Spinal cord (tissue), 10 donors: Measurements from ENCODE around the gene ALOX5AP. TPM values are rescaled to one million over a fixed set of nuclear protein-coding genes. Genes with fewer than 3 reads are reported as not detected.

Experiments used
- DNase-seq, 6 donors: peaks; one replicate each; pipeline versions ENCODE4 v3.0.0 to v3.0.0-alpha.2; 2013 to 2015; ENCODE audit warnings: low spot score in 6 of 6, low read depth in 4 of 6
- H3K27ac ChIP-seq: one replicate; pipeline ENCODE4 v1.5.1; 2013; ENCODE audit warnings: low read depth, low read length, control low read depth
- H3K27me3 ChIP-seq: one replicate; pipeline ENCODE4 v1.6.1; 2013; ENCODE audit warnings: low read length; ENCODE audit not compliant: control insufficient read depth, insufficient read depth
- H3K36me3 ChIP-seq: one replicate; pipeline ENCODE4 v1.6.1; 2013; ENCODE audit warnings: low read length; ENCODE audit not compliant: control insufficient read depth, insufficient read depth
- H3K4me1 ChIP-seq: one replicate; pipeline ENCODE4 v1.6.1; 2013; ENCODE audit warnings: low read length; ENCODE audit not compliant: control insufficient read depth, insufficient read depth
- H3K4me3 ChIP-seq: one replicate; pipeline ENCODE4 v1.5.1; 2013; ENCODE audit warnings: low read depth, low read length, control low read depth
- H3K9me3 ChIP-seq: one replicate; pipeline ENCODE4 v1.6.1; 2013; ENCODE audit warnings: low read length; ENCODE audit not compliant: control insufficient read depth, insufficient read depth
- WGBS: methylation state at CpG from one replicate; pipeline ENCODE4 v1.1.5; 2013; ENCODE audit warnings: missing lambda C conversion rate; ENCODE audit not compliant: insufficient coverage; 5-methylcytosine and 5-hydroxymethylcytosine counted together
- polyA plus RNA-seq, 2 donors: library from polyadenylated mRNA; unstranded; fragments of 120-200 nt; gene quantifications; one replicate each; pipeline ENCODE4 v1.2.1, GENCODE V29; 2013; ENCODE audit not compliant: insufficient read length in 2 of 2
- total RNA-seq, 2 donors: library from RNA; depleted of rRNA in 1 of 2; stranded (reverse); fragments of 120-200 nt in 1 of 2; fragments of >200 nt in 1 of 2; gene quantifications; one replicate each; pipeline versions ENCODE4 v1.2.3 to v1.2.4, GENCODE V29; 2013 to 2014
- donor health status: healthy.

Gene ALOX5AP
- total and polyA plus RNA-seq, 4 donors, result 9.6 to 23.1 (median 11.0) TPM

DNA sequence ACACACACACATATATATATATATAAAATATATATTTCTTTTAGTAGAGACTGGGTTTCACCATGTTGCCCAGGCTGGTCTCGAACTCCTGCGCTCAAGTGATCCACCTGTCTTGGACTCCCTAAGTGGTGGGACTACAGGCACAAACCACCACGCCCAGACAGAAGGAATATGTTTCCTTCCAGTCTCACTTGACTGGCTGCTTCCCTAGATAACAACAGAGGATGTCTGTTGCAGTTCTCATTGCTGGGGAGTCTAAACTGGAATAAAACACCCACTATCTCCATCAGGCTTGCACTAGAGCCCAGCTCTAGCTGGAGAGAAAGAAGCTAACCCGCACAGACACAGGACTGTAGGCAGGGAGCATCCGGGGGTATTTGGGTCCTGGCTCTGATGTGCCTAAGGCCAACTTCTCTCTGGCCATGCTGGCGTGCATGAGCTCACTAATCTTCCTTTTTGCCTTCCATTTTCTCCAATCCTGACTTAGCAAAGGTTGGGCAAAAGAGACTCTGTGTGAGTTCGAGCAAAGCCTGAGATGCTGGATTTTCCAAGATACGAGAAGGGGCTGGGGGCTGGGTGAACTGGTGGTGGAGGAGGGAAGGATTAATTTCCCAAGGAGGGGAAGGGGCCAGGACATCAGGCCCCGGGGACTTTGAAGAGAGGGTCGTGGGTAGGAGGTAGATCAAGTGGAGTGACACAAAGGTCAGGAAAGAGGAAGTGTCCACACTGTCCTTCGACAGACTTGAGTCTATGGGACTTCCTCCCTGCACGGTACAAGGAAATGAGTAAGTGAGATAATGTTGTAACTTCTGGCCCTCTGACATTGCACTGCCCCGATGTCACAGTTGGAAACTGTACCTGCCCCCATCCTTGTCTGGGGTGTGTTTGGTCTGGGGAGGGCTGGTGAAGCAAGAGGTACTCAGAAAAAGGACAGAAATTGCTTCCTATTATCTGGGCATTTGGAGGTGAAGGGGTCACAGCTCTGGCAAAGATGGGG is 22.5 kb upstream of the ALOX5AP start:
- H3K27me3 ChIP-seq, result no peaks in the 10 kb centered on the region
- no peaks in the 10 kb centered on the region for H3K9me3 ChIP-seq
- 83% methylated on average over 8 of the region's 13 CpGs for WGBS
- no peak overlapping the region for H3K4me3 ChIP-seq
- H3K4me1 ChIP-seq, result no peaks in the 10 kb centered on the region
- DNase-seq, result no peak
- no peak overlapping the region for H3K27ac ChIP-seq
- H3K36me3 ChIP-seq, result no peaks in the 10 kb centered on the region

DNA sequence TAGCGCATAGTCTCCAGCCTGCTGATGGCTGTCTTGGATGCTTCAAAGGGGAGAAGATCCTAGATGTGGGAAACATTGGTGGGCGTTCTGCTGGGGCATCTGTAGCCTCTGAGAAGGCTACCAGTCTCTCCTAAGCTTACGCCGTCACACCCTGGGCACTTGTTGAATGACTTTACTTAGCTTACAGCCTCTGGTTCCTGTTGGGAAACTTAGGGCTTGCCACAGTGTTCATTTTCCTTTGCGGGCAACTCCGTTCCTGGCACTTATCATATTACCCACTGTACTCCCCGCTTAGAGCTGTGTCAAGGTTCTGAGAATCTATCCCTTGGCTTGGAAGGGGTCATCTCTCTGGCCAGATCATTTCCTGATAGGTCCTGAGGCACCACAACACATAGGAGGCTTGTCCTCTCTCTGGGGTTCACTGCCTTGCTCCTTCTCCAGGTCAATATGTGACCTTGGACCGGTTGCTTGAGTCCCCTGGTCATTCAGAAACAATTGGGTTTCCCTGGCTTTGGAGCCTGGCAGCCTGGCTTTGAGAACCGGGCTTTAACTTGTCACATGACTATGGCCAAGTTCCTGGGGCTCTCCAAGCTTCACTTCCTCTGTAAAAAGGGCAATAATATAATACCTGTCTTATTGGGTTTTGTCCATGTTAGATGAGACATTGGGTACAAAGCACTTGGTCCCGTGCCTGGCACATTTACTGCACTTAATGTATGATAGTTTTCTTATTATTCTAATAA is 20.5 kb upstream of the ALOX5AP start:
- no peak overlapping the region for H3K4me3 ChIP-seq
- no peak for DNase-seq
- no peaks in the 10 kb centered on the region for H3K9me3 ChIP-seq
- no peaks in the 10 kb centered on the region for H3K27me3 ChIP-seq
- WGBS, result 85% methylated on average over 8 of the region's 10 CpGs
- H3K27ac ChIP-seq, result no peak overlapping the region
- no peaks in the 10 kb centered on the region for H3K36me3 ChIP-seq
- no peaks in the 10 kb centered on the region for H3K4me1 ChIP-seq

DNA sequence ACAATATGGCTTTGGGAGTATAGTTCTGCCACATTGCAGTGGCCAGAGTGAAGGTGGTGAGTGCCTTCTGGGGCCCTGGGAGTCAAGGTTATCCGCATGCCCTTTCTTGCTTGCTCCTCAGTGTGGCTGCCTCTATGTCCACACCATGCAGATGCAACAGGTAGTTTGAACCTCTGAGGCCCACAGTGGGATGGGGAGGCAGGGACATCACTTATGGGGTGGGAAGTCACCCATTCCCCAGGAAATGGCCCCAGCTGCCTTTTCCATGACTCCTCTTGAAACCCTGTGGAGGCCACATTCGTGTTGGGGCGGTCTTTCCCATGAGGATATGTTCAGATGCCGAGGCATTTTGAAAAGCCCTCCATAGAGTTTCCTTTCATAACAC is 20.0 kb upstream of the ALOX5AP start:
- Histone ChIP-seq H3K4me1 (no peaks in the 10 kb centered on the region), H3K4me3 (no peak overlapping the region), H3K27me3 (no peaks in the 10 kb centered on the region), H3K27ac (no peak overlapping the region), H3K9me3 (no peaks in the 10 kb centered on the region), H3K36me3 (no peaks in the 10 kb centered on the region)
- WGBS, result 100% methylated on average over 2 of the region's 4 CpGs
- DNase-seq, result no peak

DNA sequence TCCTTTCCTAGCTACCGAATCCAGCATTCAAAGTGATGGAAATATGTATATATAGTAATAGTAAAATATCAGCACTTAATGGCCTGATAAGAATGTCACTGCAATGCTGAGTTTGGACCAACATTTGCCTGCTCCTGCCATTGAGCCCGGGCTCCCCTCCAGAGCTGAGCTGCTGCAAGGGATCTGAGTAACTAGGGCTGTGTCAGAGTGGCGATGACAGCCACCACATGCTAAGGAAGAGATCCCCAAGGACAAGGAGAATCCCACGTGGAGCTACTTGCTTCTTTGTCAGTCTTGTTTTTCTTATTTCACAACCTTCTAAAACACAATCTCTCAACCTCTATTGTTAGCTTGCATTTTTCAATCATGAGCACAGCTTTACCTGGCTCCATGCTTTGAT is 19.5 kb upstream of the ALOX5AP start:
- no peak overlapping the region for H3K4me3 ChIP-seq
- no peak for DNase-seq
- WGBS, result 82% methylated on average over 3 of the region's 4 CpGs

DNA sequence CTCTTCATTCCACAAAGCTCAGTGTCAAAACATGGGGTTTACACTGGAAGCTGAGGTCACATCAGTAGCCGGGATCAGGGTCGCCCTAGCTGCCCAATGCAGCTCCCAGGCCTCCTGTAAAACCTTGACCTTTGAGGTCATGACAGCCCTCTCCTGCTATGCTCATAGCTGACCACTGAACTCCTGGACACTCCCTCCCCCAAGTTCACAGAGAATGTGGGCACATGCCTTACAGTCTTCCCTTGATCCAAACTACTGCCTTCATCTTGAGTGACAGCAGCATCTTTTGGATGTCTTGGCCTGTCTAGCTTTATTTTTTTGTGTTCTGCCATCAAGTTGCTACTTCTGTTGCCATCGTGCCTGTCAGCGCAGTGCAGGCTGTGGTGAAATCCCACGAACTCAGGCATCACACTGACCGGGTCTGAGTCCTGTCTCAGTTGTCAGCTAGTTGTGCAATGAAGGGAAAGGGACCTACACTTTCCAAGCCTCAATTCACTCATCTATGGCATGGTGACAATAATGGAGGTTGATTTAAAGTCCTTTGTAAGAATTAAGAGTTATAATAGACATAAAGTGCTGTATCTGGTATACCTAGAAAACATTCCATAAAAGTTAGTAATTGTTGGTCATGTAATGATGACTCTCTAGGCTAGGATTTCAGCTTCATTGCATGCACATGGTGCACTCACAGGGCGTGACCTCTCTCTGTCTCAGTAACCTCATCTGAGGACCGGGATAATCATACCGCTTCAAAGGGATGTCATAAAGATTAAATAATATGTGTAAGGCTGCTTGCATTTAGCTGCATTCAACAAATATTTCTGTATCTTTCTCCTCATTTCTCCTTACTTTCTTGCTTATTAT is 16.4 kb upstream of the ALOX5AP start:
- no peaks in the 10 kb centered on the region for H3K27me3 ChIP-seq
- DNase-seq, result no peak
- no peaks in the 10 kb centered on the region for H3K4me1 ChIP-seq
- 92% methylated on average over 5 of the region's 9 CpGs for WGBS
- no peaks in the 10 kb centered on the region for H3K9me3 ChIP-seq
- H3K4me3 ChIP-seq, result no peak overlapping the region
- no peak overlapping the region for H3K27ac ChIP-seq
- H3K36me3 ChIP-seq, result no peaks in the 10 kb centered on the region

More for the DNA sequence above, 19.5 kb upstream of the ALOX5AP start:
- Histone ChIP-seq H3K4me1 (no peaks in the 10 kb centered on the region), H3K9me3 (no peaks in the 10 kb centered on the region), H3K27me3 (no peaks in the 10 kb centered on the region), H3K36me3 (no peaks in the 10 kb centered on the region), H3K27ac (no peak overlapping the region)

DNA sequence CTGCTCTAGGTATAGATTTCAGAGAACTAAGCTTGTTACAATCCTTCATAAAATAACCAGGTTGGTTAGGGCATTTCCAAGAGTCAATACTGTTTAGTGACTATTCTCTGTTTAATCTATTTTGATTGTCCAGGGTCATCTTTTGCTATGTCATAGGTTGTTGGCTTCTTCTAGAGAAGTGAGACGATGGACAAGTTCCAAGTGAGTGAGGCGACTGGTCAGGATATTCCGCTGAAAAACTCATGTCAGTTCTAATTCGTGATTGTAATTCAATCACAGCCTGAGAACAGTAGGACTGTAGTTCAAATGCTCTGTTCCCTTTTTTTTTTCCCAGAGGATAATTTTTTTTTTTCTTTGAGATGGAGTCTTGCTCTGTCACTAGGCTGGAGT is 15.8 kb upstream of the ALOX5AP start:
- no peak overlapping the region for H3K27ac ChIP-seq
- no peaks in the 10 kb centered on the region for H3K27me3 ChIP-seq
- no peak overlapping the region for H3K4me3 ChIP-seq
- H3K9me3 ChIP-seq, result no peaks in the 10 kb centered on the region
- H3K36me3 ChIP-seq, result no peaks in the 10 kb centered on the region
- WGBS, result 100% methylated on average over 1 of the region's 4 CpGs
- no peaks in the 10 kb centered on the region for H3K4me1 ChIP-seq
- no peak for DNase-seq

DNA sequence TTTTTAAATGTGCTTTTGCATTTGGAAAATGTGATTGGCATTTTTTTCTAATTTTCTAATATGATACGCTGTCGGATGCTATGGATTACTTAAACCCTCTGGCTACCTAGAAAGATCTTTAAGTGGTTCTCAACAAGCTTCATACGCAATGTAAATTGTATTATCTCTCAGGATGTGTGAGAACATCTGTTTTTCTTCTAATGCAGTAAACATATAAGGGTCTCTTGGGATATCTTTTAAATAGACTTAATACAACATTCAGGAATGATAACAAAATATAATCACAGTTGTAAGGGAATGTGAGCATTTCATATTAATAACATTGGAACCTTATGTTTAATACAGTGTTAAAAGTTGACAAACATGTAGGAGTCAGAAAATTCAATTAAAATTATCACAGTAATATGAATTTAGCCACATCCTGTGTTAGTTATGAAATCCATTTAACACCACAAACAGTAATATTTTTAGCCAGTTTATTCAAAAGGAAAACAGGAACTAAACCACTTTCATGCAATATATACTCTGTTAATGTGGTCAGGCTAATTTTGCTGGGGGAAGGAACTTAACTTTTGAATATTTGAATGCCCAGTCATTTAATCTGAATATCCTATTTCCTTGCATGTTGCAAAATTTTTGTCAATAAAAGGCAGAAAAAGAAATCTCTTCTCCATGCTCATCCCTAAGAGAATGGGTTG is 15.0 kb upstream of the ALOX5AP start:
- no peak overlapping the region for H3K4me3 ChIP-seq
- WGBS, result no CpG with 5 or more reads among the region's 3 CpGs
- H3K36me3 ChIP-seq, result no peaks in the 10 kb centered on the region
- no peak overlapping the region for H3K27ac ChIP-seq
- peak in 1 of 6 donors; percentile 28 for DNase-seq
- no peaks in the 10 kb centered on the region for H3K9me3 ChIP-seq
- H3K4me1 ChIP-seq, result no peaks in the 10 kb centered on the region
- H3K27me3 ChIP-seq, result no peaks in the 10 kb centered on the region

DNA sequence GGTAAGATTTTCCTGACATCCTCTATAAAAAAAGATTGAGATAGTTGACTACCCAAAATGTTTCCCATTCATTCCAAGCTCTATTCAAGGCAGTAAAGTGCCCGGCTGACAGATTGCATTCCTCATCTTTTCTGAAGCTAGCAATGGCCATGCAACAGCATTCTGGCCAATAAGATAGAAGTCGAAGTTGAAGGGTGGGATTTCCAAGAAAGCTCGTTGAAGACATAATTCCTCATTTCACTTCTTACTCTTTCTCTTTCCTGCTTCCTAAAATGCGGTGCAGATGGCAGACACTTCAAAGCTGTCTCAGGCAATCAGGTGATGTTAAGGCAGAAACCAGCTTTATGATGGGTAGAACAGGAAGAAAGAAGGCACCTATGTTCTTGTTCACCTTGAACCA is 13.4 kb upstream of the ALOX5AP start:
- no CpG with 5 or more reads among the region's 4 CpGs for WGBS
- no peak overlapping the region for H3K4me3 ChIP-seq

DNA sequence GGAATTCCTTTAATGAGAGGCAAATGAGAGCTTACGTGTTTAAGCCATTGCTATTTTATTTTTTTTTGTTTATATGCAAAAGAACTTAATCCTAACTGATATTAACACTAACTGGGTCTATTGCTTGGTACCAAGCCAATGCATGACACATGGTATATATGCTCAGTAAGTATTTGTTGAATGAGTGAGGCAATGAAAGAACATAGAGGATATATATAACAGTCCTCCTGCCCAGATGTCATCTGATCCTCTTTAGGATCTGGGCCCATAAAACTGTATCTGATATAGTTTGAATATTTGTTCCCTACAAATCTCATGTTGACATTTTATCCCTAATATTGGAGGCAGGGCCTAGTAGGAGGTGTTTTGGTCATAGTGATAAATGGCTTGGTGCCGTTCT is 13.0 kb upstream of the ALOX5AP start:
- WGBS, result no CpG with 5 or more reads among the region's 2 CpGs

More for the DNA sequence above, 13.4 kb upstream of the ALOX5AP start:
- H3K9me3 ChIP-seq, result no peaks in the 10 kb centered on the region
- no peaks in the 10 kb centered on the region for H3K27me3 ChIP-seq
- no peaks in the 10 kb centered on the region for H3K36me3 ChIP-seq
- no peaks in the 10 kb centered on the region for H3K4me1 ChIP-seq
- DNase-seq, result no peak
- no peak overlapping the region for H3K27ac ChIP-seq

More for the DNA sequence above, 13.0 kb upstream of the ALOX5AP start:
- H3K36me3 ChIP-seq, result no peaks in the 10 kb centered on the region
- H3K27me3 ChIP-seq, result no peaks in the 10 kb centered on the region
- no peak overlapping the region for H3K4me3 ChIP-seq
- no peaks in the 10 kb centered on the region for H3K9me3 ChIP-seq
- no peak for DNase-seq
- no peak overlapping the region for H3K27ac ChIP-seq
- H3K4me1 ChIP-seq, result no peaks in the 10 kb centered on the region
